GM10266 (cell line): ENCODE results near the gene ID3.
"Not testable (repeated sequence)": the region's sequence is repeated elsewhere in the genome, so short reads cannot be mapped to it uniquely, and the experiment has no call there.

Experiments
- DNase-seq: peaks from one replicate; pipeline ENCODE4 v3.0.0; 2012; ENCODE audit errors: extremely low spot score
- CTCF ChIP-seq: IDR thresholded peaks from 2 replicates; pipeline ENCODE4 v1.5.1; 2012; ENCODE audit warnings: mild to moderate bottlenecking, low read depth; ENCODE audit not compliant: control insufficient read depth, insufficient read depth; ENCODE audit errors: missing control alignments

ID3 gene

GRCh38 chr1:23545851-23546250 lies 13.4 kb downstream of the ID3 start:
- no peak for TF ChIP-seq CTCF
- no peak for DNase-seq

GRCh38 chr1:23544444-23545389 lies 14.6 kb downstream of the ID3 start:
- peak; percentile 72 for DNase-seq
- peak; percentile 92 for TF ChIP-seq CTCF

- no peak for TF ChIP-seq CTCF
- no peak for DNase-seq
These were observed 15.4 kb downstream of the ID3 start for GRCh38 chr1:23543707-23544443.

- not testable (repeated sequence) for DNase-seq
These were observed 16.4 kb downstream of the ID3 start for GRCh38 chr1:23542940-23543339.

- DNase-seq = peak; percentile 86
- peak; percentile 92 for TF ChIP-seq CTCF
These were observed 19.5 kb downstream of the ID3 start for GRCh38 chr1:23539698-23540266.

GRCh38 chr1:23537296-23537973 lies 21.9 kb downstream of the ID3 start:
- no peak for DNase-seq
- TF ChIP-seq CTCF = no peak

GRCh38 chr1:23533246-23534023 lies 25.9 kb downstream of the ID3 start:
- DNase-seq = no peak

More at GRCh38 chr1:23533246-23534023, 25.9 kb downstream of the ID3 start:
- no peak for TF ChIP-seq CTCF
